ENCODE data around the gene LOXHD1. TPM values are rescaled to one million over a fixed set of nuclear protein-coding genes. Genes with fewer than 3 reads are reported as not detected.

The LOXHD1 gene
- total and polyA plus RNA-seq, 4 experiments from 2014 or later: not detected

- ChIA-PET CTCF (ENCODE audit: partially characterized antibody) (interaction anchor here (1.0 to 5.6 kb wide), 9 partner anchors 8 to 333 kb away, joined by 3 to 48 read pairs (median 5); a partner anchor contains a TSS), POLR2A (ENCODE audit: partially characterized antibody) (no interaction called here)
- Mint-ChIP-seq H3K27ac (no peak overlapping the region), H3K9me3 (peaks cover 0 to 2% (median 0%) of the 10 kb centered on the region in 8 donors), H3K4me1 (peaks cover 0 to 6% (median 2%) of the 10 kb centered on the region in 4 donors), H3K4me3 (no peak overlapping the region), H3K27me3 (peaks cover 8 to 12% of the 10 kb centered on the region in 2 donors), H3K36me3 (no peaks in the 10 kb centered on the region)
- Histone ChIP-seq H3K4me3 (ENCODE audit: low read length in 2 of 2) (no peak overlapping the region), H3K9me3 (ENCODE audit: control insufficient read depth in 1 of 2, low read length in 2 of 2) (no peaks in the 10 kb centered on the region), H3K27ac (ENCODE audit: low read depth, low read length) (no peak overlapping the region), H3K36me3 (ENCODE audit: insufficient read depth, low read length) (no peaks in the 10 kb centered on the region), H3K27me3 (ENCODE audit: insufficient read depth, low read length) (no peaks in the 10 kb centered on the region), H3K4me1 (ENCODE audit: insufficient read depth, low read length) (no peaks in the 10 kb centered on the region)
- intact Hi-C loops (cut with micrococcal nuclease): loop anchor here (1.0 kb wide), 3 partner anchors 177 to 333 kb away; no protein-coding TSS in a partner anchor
- DNase-seq: peak in 4 of 5 donors; percentile 36 to 52 (median 44)
These were observed 175.8 kb downstream of the LOXHD1 start for GRCh38 chr18:46481048-46481846.

- H3K9me3 Mint-ChIP-seq: peaks cover 0 to 2% (median 0%) of the 10 kb centered on the region in 8 donors
- H3K36me3 Mint-ChIP-seq: no peaks in the 10 kb centered on the region
- Histone ChIP-seq H3K36me3 (ENCODE audit: insufficient read depth, low read length) (no peaks in the 10 kb centered on the region), H3K9me3 (ENCODE audit: control insufficient read depth in 1 of 2, low read length in 2 of 2) (no peaks in the 10 kb centered on the region), H3K27me3 (ENCODE audit: insufficient read depth, low read length) (no peaks in the 10 kb centered on the region), H3K4me1 (ENCODE audit: insufficient read depth, low read length) (no peaks in the 10 kb centered on the region), H3K4me3 (ENCODE audit: low read length in 2 of 2) (no peak overlapping the region), H3K27ac (ENCODE audit: low read depth, low read length) (no peak overlapping the region)
- peaks cover 8 to 11% of the 10 kb centered on the region in 2 donors for H3K27me3 Mint-ChIP-seq
- ChIA-PET POLR2A (ENCODE audit: partially characterized antibody) (no interaction called here), CTCF (ENCODE audit: partially characterized antibody) (interaction anchor here (1.4 to 5.6 kb wide), 2 partner anchors 9 to 199 kb away, joined by 5 to 48 read pairs; no protein-coding TSS in a partner anchor)
- H3K4me1 Mint-ChIP-seq: peaks cover 0 to 8% (median 5%) of the 10 kb centered on the region in 4 donors
- intact Hi-C loops (cut with micrococcal nuclease): no loop called here
- DNase-seq: no peak
- H3K4me3 Mint-ChIP-seq: no peak overlapping the region
- H3K27ac Mint-ChIP-seq: no peak overlapping the region
These were observed 176.8 kb downstream of the LOXHD1 start for GRCh38 chr18:46480226-46480625.

- H3K4me3 ChIP-seq (ENCODE audit: low read length in 2 of 2): no peak overlapping the region
- H3K27ac ChIP-seq (ENCODE audit: low read depth, low read length): no peak overlapping the region
- Mint-ChIP-seq H3K36me3 (no peaks in the 10 kb centered on the region), H3K27me3 (peaks cover 4 to 8% of the 10 kb centered on the region in 2 donors), H3K4me1 (peaks cover 0 to 10% (median 6%) of the 10 kb centered on the region in 4 donors), H3K27ac (no peak overlapping the region), H3K9me3 (peaks cover 0 to 2% (median 0%) of the 10 kb centered on the region in 8 donors), H3K4me3 (no peak overlapping the region)
- H3K4me1 ChIP-seq (ENCODE audit: insufficient read depth, low read length): no peaks in the 10 kb centered on the region
- DNase-seq: no peak
- intact Hi-C loops (cut with micrococcal nuclease): no loop called here
- no peaks in the 10 kb centered on the region for H3K36me3 ChIP-seq (ENCODE audit: insufficient read depth, low read length)
- no peaks in the 10 kb centered on the region for H3K27me3 ChIP-seq (ENCODE audit: insufficient read depth, low read length)
- no peaks in the 10 kb centered on the region for H3K9me3 ChIP-seq (ENCODE audit: control insufficient read depth in 1 of 2, low read length in 2 of 2)
- ChIA-PET POLR2A (ENCODE audit: partially characterized antibody) (no interaction called here), CTCF (ENCODE audit: partially characterized antibody) (interaction anchor here (1.4 kb wide), 1 partner anchor 10 kb away, joined by 3 read pairs; no protein-coding TSS in a partner anchor)
These were observed 178.2 kb downstream of the LOXHD1 start for GRCh38 chr18:46478796-46479195.

GRCh38 chr18:46477425-46478011 lies 179.5 kb downstream of the LOXHD1 start:
- no peak overlapping the region for H3K27ac ChIP-seq (ENCODE audit: low read depth, low read length)
- H3K27me3 ChIP-seq (ENCODE audit: insufficient read depth, low read length): no peaks in the 10 kb centered on the region
- no peaks in the 10 kb centered on the region for H3K4me1 ChIP-seq (ENCODE audit: insufficient read depth, low read length)
- no peak for DNase-seq
- peaks cover 3 to 4% of the 10 kb centered on the region in 2 donors for H3K27me3 Mint-ChIP-seq
- no peak overlapping the region for H3K4me3 Mint-ChIP-seq
- no peaks in the 10 kb centered on the region for H3K36me3 ChIP-seq (ENCODE audit: insufficient read depth, low read length)
- peaks cover 0 to 2% (median 0%) of the 10 kb centered on the region in 8 donors for H3K9me3 Mint-ChIP-seq
- H3K4me1 Mint-ChIP-seq: peaks cover 0 to 10% (median 6%) of the 10 kb centered on the region in 4 donors
- CTCF ChIA-PET (ENCODE audit: partially characterized antibody): interaction anchor here (1.4 kb wide), 1 partner anchor 9 kb away, joined by 3 read pairs; no protein-coding TSS in a partner anchor
- no peak overlapping the region for H3K27ac Mint-ChIP-seq
- intact Hi-C loops (cut with micrococcal nuclease): no loop called here
- H3K9me3 ChIP-seq (ENCODE audit: control insufficient read depth in 1 of 2, low read length in 2 of 2): no peaks in the 10 kb centered on the region
- H3K36me3 Mint-ChIP-seq: no peaks in the 10 kb centered on the region
- H3K4me3 ChIP-seq (ENCODE audit: low read length in 2 of 2): no peak overlapping the region
- POLR2A ChIA-PET (ENCODE audit: partially characterized antibody): no interaction called here

- peaks cover 0 to 6% (median 3%) of the 10 kb centered on the region in 4 donors for H3K4me1 Mint-ChIP-seq
- no peaks in the 10 kb centered on the region for H3K36me3 Mint-ChIP-seq
- no peaks in the 10 kb centered on the region for H3K9me3 Mint-ChIP-seq
- no peak overlapping the region for H3K4me3 Mint-ChIP-seq
- DNase-seq: no peak
- Histone ChIP-seq H3K9me3 (ENCODE audit: control insufficient read depth in 1 of 2, low read length in 2 of 2) (no peaks in the 10 kb centered on the region), H3K27me3 (ENCODE audit: insufficient read depth, low read length) (no peaks in the 10 kb centered on the region), H3K36me3 (ENCODE audit: insufficient read depth, low read length) (no peaks in the 10 kb centered on the region), H3K4me1 (ENCODE audit: insufficient read depth, low read length) (no peaks in the 10 kb centered on the region), H3K27ac (ENCODE audit: low read depth, low read length) (no peak overlapping the region), H3K4me3 (ENCODE audit: low read length in 2 of 2) (no peak overlapping the region)
- intact Hi-C loops (cut with micrococcal nuclease): no loop called here
- POLR2A ChIA-PET (ENCODE audit: partially characterized antibody): no interaction called here
- CTCF ChIA-PET (ENCODE audit: partially characterized antibody): no interaction called here
- H3K27me3 Mint-ChIP-seq: peaks cover 6 to 9% of the 10 kb centered on the region in 2 donors
- H3K27ac Mint-ChIP-seq: no peak overlapping the region
These were observed 181.6 kb downstream of the LOXHD1 start for GRCh38 chr18:46475390-46475752.

GRCh38 chr18:46474487-46475389 lies 182.3 kb downstream of the LOXHD1 start:
- no peaks in the 10 kb centered on the region for H3K27me3 ChIP-seq (ENCODE audit: insufficient read depth, low read length)
- Mint-ChIP-seq H3K4me1 (peaks cover 0 to 6% (median 3%) of the 10 kb centered on the region in 4 donors), H3K27me3 (peaks cover 8 to 9% of the 10 kb centered on the region in 2 donors), H3K4me3 (no peak overlapping the region), H3K36me3 (no peaks in the 10 kb centered on the region), H3K9me3 (no peaks in the 10 kb centered on the region), H3K27ac (peak overlapping the region in 1 of 7 donors; percentile 27)
- intact Hi-C loops (cut with micrococcal nuclease): no loop called here
- no peak overlapping the region for H3K27ac ChIP-seq (ENCODE audit: low read depth, low read length)
- H3K4me3 ChIP-seq (ENCODE audit: low read length in 2 of 2): no peak overlapping the region
- no peaks in the 10 kb centered on the region for H3K36me3 ChIP-seq (ENCODE audit: insufficient read depth, low read length)
- CTCF ChIA-PET (ENCODE audit: partially characterized antibody): no interaction called here
- no peaks in the 10 kb centered on the region for H3K4me1 ChIP-seq (ENCODE audit: insufficient read depth, low read length)
- no peak for DNase-seq
- no peaks in the 10 kb centered on the region for H3K9me3 ChIP-seq (ENCODE audit: control insufficient read depth in 1 of 2, low read length in 2 of 2)
- POLR2A ChIA-PET (ENCODE audit: partially characterized antibody): no interaction called here

All from CD4-positive, alpha-beta memory T cell (primary cell).